Skeletal muscle satellite cell (primary cell): ENCODE measurements around the gene ATRNL1.
"Not testable (repeated sequence)": the region's sequence is repeated elsewhere in the genome, so short reads cannot be mapped to it uniquely, and the experiment has no call there.

ENCODE experiments used
- H3K27me3 ChIP-seq: 2 replicates; pipeline ENCODE4 v1.7.0; 2013; ENCODE audit warnings: low read length; ENCODE audit not compliant: control insufficient read depth, insufficient read depth
- H3K36me3 ChIP-seq: 2 replicates; pipeline ENCODE4 v1.7.0; 2013; ENCODE audit warnings: mild to moderate bottlenecking, control low read depth, low read length; ENCODE audit not compliant: insufficient read depth
- H3K4me1 ChIP-seq: 2 replicates; pipeline ENCODE4 v1.7.0; 2013; ENCODE audit warnings: low read length; ENCODE audit not compliant: control insufficient read depth, insufficient read depth
- H3K4me2 ChIP-seq: 2 replicates; pipeline ENCODE4 v1.7.0; 2013; ENCODE audit warnings: mild to moderate bottlenecking, low read length
- H3K4me3 ChIP-seq: 2 replicates; pipeline ENCODE4 v1.7.0; 2013; ENCODE audit warnings: low read length
- H3K9ac ChIP-seq: 2 replicates; pipeline ENCODE4 v1.7.0; 2013; ENCODE audit warnings: mild to moderate bottlenecking, low read depth, low read length, moderate library complexity
- H3K9me3 ChIP-seq: replicated peaks from 2 replicates; pipeline ENCODE4 v1.7.0; 2013; ENCODE audit warnings: mild to moderate bottlenecking, control low read depth, low read length

ATRNL1 gene

GRCh38 chr10:115250784-115251183 lies 157.6 kb downstream of the ATRNL1 start:
- Histone ChIP-seq H3K9ac (no peak overlapping the region), H3K4me3 (no peak overlapping the region), H3K9me3 (no peaks in the 10 kb centered on the region)

GRCh38 chr10:115253765-115254164 lies 160.6 kb downstream of the ATRNL1 start:
- H3K27me3 ChIP-seq, H3K9me3 ChIP-seq, H3K9ac ChIP-seq, H3K4me3 ChIP-seq, H3K4me1 ChIP-seq, H3K36me3 ChIP-seq, H3K4me2 ChIP-seq: not testable (repeated sequence)

More at GRCh38 chr10:115250784-115251183, 157.6 kb downstream of the ATRNL1 start:
- Histone ChIP-seq H3K27me3 (no peaks in the 10 kb centered on the region), H3K36me3 (no peaks in the 10 kb centered on the region), H3K4me2 (no peak overlapping the region), H3K4me1 (no peaks in the 10 kb centered on the region)

- no peaks in the 10 kb centered on the region for H3K27me3 ChIP-seq
- no peaks in the 10 kb centered on the region for H3K36me3 ChIP-seq
- H3K4me2 ChIP-seq = no peak overlapping the region
- H3K4me1 ChIP-seq = no peaks in the 10 kb centered on the region
- no peaks in the 10 kb centered on the region for H3K9me3 ChIP-seq
- no peak overlapping the region for H3K9ac ChIP-seq
- no peak overlapping the region for H3K4me3 ChIP-seq
Observed at GRCh38 chr10:115272482-115272881, 179.3 kb downstream of the ATRNL1 start.

- H3K4me3 ChIP-seq = no peak overlapping the region
- no peaks in the 10 kb centered on the region for H3K9me3 ChIP-seq
- H3K4me2 ChIP-seq = no peak overlapping the region
- H3K4me1 ChIP-seq = no peaks in the 10 kb centered on the region
- no peak overlapping the region for H3K9ac ChIP-seq
- H3K36me3 ChIP-seq = no peaks in the 10 kb centered on the region
- no peaks in the 10 kb centered on the region for H3K27me3 ChIP-seq
Observed at GRCh38 chr10:115278294-115278693, 185.1 kb downstream of the ATRNL1 start.

GRCh38 chr10:115295213-115295805 lies 202.1 kb downstream of the ATRNL1 start:
- Histone ChIP-seq H3K27me3 (no peaks in the 10 kb centered on the region), H3K9ac (no peak overlapping the region)

GRCh38 chr10:115300080-115300479 lies 206.9 kb downstream of the ATRNL1 start:
- Histone ChIP-seq H3K4me1 (no peaks in the 10 kb centered on the region), H3K9me3 (no peaks in the 10 kb centered on the region), H3K27me3 (no peaks in the 10 kb centered on the region), H3K4me2 (no peak overlapping the region), H3K36me3 (no peaks in the 10 kb centered on the region), H3K9ac (no peak overlapping the region), H3K4me3 (no peak overlapping the region)

More at GRCh38 chr10:115295213-115295805, 202.1 kb downstream of the ATRNL1 start:
- no peak overlapping the region for H3K4me3 ChIP-seq
- H3K36me3 ChIP-seq = no peaks in the 10 kb centered on the region
- no peak overlapping the region for H3K4me2 ChIP-seq
- H3K9me3 ChIP-seq = no peaks in the 10 kb centered on the region
- H3K4me1 ChIP-seq = no peaks in the 10 kb centered on the region

- not testable (repeated sequence) for H3K4me3 ChIP-seq, H3K4me2 ChIP-seq, H3K27me3 ChIP-seq, H3K36me3 ChIP-seq, H3K9me3 ChIP-seq, H3K9ac ChIP-seq, H3K4me1 ChIP-seq
Observed at GRCh38 chr10:115319669-115320068, 226.5 kb downstream of the ATRNL1 start.

- no peak overlapping the region for H3K4me3 ChIP-seq
- no peaks in the 10 kb centered on the region for H3K36me3 ChIP-seq
- H3K4me1 ChIP-seq = no peaks in the 10 kb centered on the region
- no peaks in the 10 kb centered on the region for H3K27me3 ChIP-seq
- no peaks in the 10 kb centered on the region for H3K9me3 ChIP-seq
- H3K9ac ChIP-seq = no peak overlapping the region
- H3K4me2 ChIP-seq = no peak overlapping the region
Observed at GRCh38 chr10:115321360-115321759, 228.2 kb downstream of the ATRNL1 start.

GRCh38 chr10:115328331-115328730 lies 235.2 kb downstream of the ATRNL1 start:
- H3K4me2 ChIP-seq = no peak overlapping the region

GRCh38 chr10:115335366-115335765 lies 242.2 kb downstream of the ATRNL1 start:
- Histone ChIP-seq H3K4me2 (no peak overlapping the region), H3K36me3 (no peaks in the 10 kb centered on the region)

More at GRCh38 chr10:115328331-115328730, 235.2 kb downstream of the ATRNL1 start:
- H3K27me3 ChIP-seq = no peaks in the 10 kb centered on the region
- H3K4me3 ChIP-seq = no peak overlapping the region
- H3K36me3 ChIP-seq = no peaks in the 10 kb centered on the region
- no peaks in the 10 kb centered on the region for H3K9me3 ChIP-seq
- H3K4me1 ChIP-seq = no peaks in the 10 kb centered on the region
- H3K9ac ChIP-seq = no peak overlapping the region

GRCh38 chr10:115355162-115355760 lies 262.1 kb downstream of the ATRNL1 start:
- H3K4me2 ChIP-seq = no peak overlapping the region
- H3K4me1 ChIP-seq = no peaks in the 10 kb centered on the region
- no peak overlapping the region for H3K4me3 ChIP-seq
- H3K27me3 ChIP-seq = no peaks in the 10 kb centered on the region
- H3K9ac ChIP-seq = no peak overlapping the region
- H3K36me3 ChIP-seq = no peaks in the 10 kb centered on the region
- H3K9me3 ChIP-seq = no peaks in the 10 kb centered on the region

More at GRCh38 chr10:115335366-115335765, 242.2 kb downstream of the ATRNL1 start:
- Histone ChIP-seq H3K4me1 (no peaks in the 10 kb centered on the region), H3K9ac (no peak overlapping the region), H3K4me3 (no peak overlapping the region), H3K9me3 (no peaks in the 10 kb centered on the region), H3K27me3 (no peaks in the 10 kb centered on the region)

- H3K9me3 ChIP-seq, H3K27me3 ChIP-seq, H3K4me1 ChIP-seq, H3K9ac ChIP-seq, H3K4me2 ChIP-seq, H3K4me3 ChIP-seq, H3K36me3 ChIP-seq: not testable (repeated sequence)
Observed at GRCh38 chr10:115367920-115368319, 274.8 kb downstream of the ATRNL1 start.
